LNCaP clone FGC (cell line): ENCODE measurements around the gene KLC3.
"Not testable (repeated sequence)": the region's sequence is repeated elsewhere in the genome, so short reads cannot be mapped to it uniquely, and the experiment has no call there.

Experiments
- DNase-seq: peaks from one replicate; pipeline ENCODE4 v3.0.0-alpha.2; 2011; ENCODE audit warnings: low read depth
- H3K4me3 ChIP-seq: 2 replicates; pipeline ENCODE4 v1.5.1; 2011; ENCODE audit warnings: mild to moderate bottlenecking, low read depth, low read length, control low read depth
- CTCF ChIP-seq: IDR thresholded peaks from 2 replicates; pipeline ENCODE4 v1.5.1; 2012; ENCODE audit warnings: mild to moderate bottlenecking; ENCODE audit not compliant: control insufficient read depth, insufficient read depth; ENCODE audit errors: extremely low read depth

Gene KLC3

GRCh38 chr19:45305007-45305406, 35.5 kb upstream of the KLC3 start:
- no peak for TF ChIP-seq CTCF
- no peak overlapping the region for H3K4me3 ChIP-seq
- no peak for DNase-seq

DNA sequence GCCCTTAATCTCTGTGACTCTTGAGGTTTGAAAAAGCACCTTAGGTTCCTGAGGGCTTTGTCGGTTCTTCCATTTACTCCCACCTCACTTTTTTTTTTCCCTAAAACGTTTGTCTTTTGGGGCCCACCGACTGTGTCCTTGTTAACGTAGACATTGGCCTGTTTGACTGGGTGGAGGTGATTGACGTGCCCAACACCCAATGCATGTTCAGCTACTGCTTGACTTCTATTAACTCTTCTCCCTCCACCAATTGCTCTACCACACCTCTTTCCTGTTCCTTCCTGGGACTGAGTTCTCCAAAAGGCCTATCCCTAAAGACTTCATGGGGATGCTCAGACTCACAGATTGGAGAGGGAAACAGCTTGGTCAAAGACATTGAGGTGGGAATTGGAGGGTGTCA, 35.1 kb upstream of the KLC3 start:
- no peak for DNase-seq
- no peak overlapping the region for H3K4me3 ChIP-seq
- TF ChIP-seq CTCF: no peak

DNA sequence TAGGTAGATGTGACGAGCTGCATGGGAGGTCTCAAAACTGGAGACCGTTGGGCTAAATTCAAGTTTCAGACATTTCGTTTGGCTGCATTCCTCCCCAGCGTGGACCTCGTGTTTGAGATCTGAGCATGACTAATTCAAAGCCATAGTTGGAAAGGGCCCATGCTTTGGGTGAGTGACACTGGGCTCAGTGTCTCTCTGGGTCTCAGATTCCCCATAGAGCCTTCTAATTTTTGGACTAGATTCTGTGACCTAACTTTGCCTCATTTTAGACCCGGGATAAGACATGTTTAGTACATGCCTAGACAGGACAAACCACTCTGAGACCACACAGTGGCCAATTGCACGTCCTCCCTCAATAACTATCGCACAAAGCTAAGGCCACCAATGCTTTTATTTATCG, 34.5 kb upstream of the KLC3 start:
- no peak for DNase-seq
- TF ChIP-seq CTCF: no peak
- H3K4me3 ChIP-seq: no peak overlapping the region

GRCh38 chr19:45306518-45307027, 34.0 kb upstream of the KLC3 start:
- H3K4me3 ChIP-seq: no peak overlapping the region
- TF ChIP-seq CTCF: no peak
- no peak for DNase-seq

- DNase-seq: no peak
- TF ChIP-seq CTCF: no peak
- H3K4me3 ChIP-seq: no peak overlapping the region
These were observed 33.2 kb upstream of the KLC3 start for GRCh38 chr19:45307361-45307760.

DNA sequence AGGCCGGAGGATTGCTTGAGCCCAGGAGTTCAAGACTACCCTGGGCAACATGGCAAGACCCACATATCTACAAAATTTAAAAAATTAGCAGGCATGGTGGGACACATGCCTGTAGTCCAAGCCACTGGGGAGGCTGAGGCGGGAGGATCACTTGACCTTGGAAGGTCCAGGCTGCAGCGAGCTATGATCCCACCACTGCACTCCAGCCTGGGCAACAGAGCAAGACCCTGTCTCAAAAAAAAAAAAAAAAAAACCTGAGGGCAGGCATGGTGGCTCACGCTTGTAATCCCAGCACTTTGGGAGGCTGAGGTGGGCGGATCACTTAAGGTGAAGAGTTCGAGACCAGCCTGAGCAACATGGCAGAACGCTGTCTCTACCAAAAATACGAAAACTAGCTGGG, 31.2 kb upstream of the KLC3 start:
- DNase-seq, H3K4me3 ChIP-seq: not testable (repeated sequence)

GRCh38 chr19:45311621-45312020, 28.9 kb upstream of the KLC3 start:
- H3K4me3 ChIP-seq: no peak overlapping the region
- no peak for DNase-seq
- no peak for TF ChIP-seq CTCF

- not testable (repeated sequence) for H3K4me3 ChIP-seq, DNase-seq
These were observed 28.3 kb upstream of the KLC3 start for GRCh38 chr19:45312285-45312684.
